SJSA1 (cell line): ENCODE measurements around the gene GRB10. TPM values are rescaled to one million over a fixed set of nuclear protein-coding genes. Genes with fewer than 3 reads are reported as not detected.

Experiments
- DNase-seq, 2 experiments: peaks; one replicate each; pipeline ENCODE4 v3.0.0-alpha.2; 2015 to 2020; ENCODE audit warnings: low spot score in 2 of 2, low read depth in 1 of 2
- H3K27ac ChIP-seq: fragments of 250-450 bp; sonication (Bioruptor Pico); 2 replicates; pipeline ENCODE4 v1.5.1; 2020; ENCODE audit warnings: mild to moderate bottlenecking, moderate library complexity
- H3K27me3 ChIP-seq: fragments of 250-450 bp; sonication (Bioruptor Pico); replicated peaks from 2 replicates; pipeline ENCODE4 v1.5.1; 2020; ENCODE audit warnings: mild to moderate bottlenecking, moderate library complexity
- H3K36me3 ChIP-seq: fragments of 250-450 bp; sonication (Bioruptor Pico); 2 replicates; pipeline ENCODE4 v1.5.1; 2020; ENCODE audit warnings: mild to moderate bottlenecking
- H3K4me1 ChIP-seq: fragments of 250-450 bp; sonication (Bioruptor Pico); replicated peaks from 2 replicates; pipeline ENCODE4 v1.6.1; 2021; ENCODE audit warnings: mild to moderate bottlenecking
- H3K4me3 ChIP-seq: fragments of 250-450 bp; sonication (Bioruptor Pico); 2 replicates; pipeline ENCODE4 v1.5.1; 2020; ENCODE audit warnings: mild to moderate bottlenecking
- H3K9me3 ChIP-seq: fragments of 250-450 bp; sonication (Bioruptor Pico); replicated peaks from 2 replicates; pipeline ENCODE4 v1.5.1; 2020; ENCODE audit warnings: mild to moderate bottlenecking
- total RNA-seq: library from RNA; depleted of rRNA; stranded (reverse); fragments of >200 nt; shearing (Covaris generic); gene quantifications from 2 replicates; pipeline ENCODE4 v1.2.3, GENCODE V29; 2014

The GRB10 gene
- total RNA-seq, 1 experiment from 2014 or later: 3.3 TPM

DNA sequence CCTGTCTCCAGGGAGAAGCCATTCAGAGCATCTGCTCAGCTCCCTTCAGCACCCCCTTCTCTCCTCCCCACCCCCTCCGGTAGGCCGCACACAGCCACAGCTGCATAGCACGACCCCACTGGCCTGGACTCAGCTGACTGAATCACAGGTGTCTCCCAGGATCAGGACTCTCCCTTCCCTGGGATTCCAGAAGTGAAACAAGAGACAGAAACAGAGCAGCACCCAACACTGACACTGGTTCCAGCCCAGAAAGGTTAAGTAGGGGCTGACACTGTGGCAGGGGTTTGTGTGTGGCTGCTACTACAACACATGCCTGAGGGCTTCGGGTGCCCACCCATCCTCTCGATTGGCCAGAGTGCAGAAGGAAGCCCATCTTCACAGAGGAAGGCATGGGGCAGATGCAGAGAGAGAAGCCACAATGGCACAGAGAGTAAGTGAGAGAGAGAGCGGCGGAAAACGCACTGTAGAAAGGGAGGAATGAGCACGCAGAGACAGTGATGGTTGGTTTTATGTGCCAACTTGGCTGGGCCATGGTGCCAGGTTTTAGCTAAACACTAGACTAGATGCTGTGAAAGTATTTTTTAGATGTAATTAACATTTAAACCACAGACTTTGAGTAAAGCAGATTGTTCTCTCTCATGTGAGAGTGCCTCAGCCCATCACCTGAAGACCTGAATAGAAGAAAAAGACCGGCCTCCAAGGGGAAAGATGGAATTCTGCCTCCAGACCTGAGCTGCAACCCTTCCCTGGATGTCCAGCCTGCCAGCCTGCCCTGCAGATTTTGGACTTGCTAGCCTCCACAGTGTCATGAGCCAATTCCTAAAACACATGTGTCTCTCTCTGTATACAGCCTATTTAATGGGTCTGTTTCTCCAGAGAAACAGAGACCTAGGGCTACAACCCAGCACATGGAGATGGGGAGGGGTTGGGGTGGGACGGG lies 107.5 kb downstream of the GRB10 start:
- H3K27me3 ChIP-seq: no peaks in the 10 kb centered on the region
- DNase-seq: no peak
- no peaks in the 10 kb centered on the region for H3K9me3 ChIP-seq
- no peak overlapping the region for H3K4me3 ChIP-seq
- H3K27ac ChIP-seq: no peak overlapping the region
- H3K36me3 ChIP-seq: no peaks in the 10 kb centered on the region
- H3K4me1 ChIP-seq: no peaks in the 10 kb centered on the region

DNA sequence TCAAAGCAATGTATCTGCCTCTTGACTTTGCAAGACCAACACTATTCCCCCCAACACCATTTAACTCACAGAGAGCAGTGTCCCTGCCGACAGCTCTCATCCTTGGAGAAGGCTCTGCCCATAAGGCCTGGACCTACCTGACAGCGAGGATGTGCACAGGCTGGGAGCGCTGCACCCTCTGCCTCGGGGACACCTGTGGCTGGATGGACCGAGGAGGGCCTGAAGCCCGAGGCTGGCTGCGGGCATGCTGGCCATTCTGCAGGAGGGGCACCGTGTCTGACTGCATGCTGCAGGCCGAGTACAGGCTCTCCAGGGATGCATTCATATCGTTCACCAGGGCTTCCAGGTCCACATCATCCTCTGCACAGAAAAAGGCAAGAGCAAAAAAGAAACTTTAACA lies 108.4 kb downstream of the GRB10 start:
- Histone ChIP-seq H3K27ac (no peak overlapping the region), H3K9me3 (no peaks in the 10 kb centered on the region), H3K4me1 (no peaks in the 10 kb centered on the region), H3K4me3 (no peak overlapping the region), H3K27me3 (no peaks in the 10 kb centered on the region), H3K36me3 (no peaks in the 10 kb centered on the region)
- DNase-seq: no peak

DNA sequence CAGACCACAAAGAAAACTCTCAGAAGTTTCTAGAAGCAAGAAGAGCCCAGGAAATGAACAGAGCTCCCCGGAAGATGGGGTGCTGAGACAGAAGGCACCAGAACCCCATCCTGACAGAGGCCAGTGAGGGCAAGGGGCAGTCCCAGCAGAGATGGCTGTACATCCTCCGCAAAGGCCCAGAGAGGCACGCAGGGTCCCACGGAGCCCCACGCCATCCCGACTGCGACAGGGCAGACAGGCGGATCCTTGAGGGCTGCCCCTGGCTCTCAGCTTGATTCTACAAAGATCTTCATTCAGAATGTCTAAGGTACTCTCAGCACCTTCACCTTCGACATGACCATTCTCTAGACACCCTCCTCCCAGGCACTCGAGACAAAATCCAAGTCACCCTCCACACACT lies 109.6 kb downstream of the GRB10 start:
- no peak overlapping the region for H3K27ac ChIP-seq
- no peaks in the 10 kb centered on the region for H3K27me3 ChIP-seq
- DNase-seq: no peak
- no peak overlapping the region for H3K4me3 ChIP-seq
- no peaks in the 10 kb centered on the region for H3K4me1 ChIP-seq
- H3K9me3 ChIP-seq: no peaks in the 10 kb centered on the region
- H3K36me3 ChIP-seq: no peaks in the 10 kb centered on the region

DNA sequence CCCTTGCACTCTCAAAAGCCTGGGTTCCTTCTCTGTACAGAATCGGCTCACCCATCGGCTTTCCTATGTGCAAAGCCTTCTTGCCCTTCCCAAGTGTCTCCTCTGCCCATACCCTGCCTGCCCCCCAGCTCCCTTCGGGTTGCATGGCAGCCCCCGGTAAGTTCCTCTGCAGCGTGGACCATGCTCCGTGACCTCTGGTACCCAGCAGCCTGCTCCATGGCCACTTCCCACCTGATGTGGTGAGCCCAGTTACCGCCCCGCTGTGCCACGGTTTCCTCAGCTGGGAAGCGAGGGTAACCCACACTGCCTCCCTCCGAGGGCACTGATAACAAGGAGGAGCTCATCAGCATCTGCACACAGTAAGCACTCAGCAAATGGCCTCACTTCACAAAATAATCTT lies 110.7 kb downstream of the GRB10 start:
- H3K4me3 ChIP-seq: no peak overlapping the region
- H3K27ac ChIP-seq: no peak overlapping the region
- no peaks in the 10 kb centered on the region for H3K27me3 ChIP-seq
- no peaks in the 10 kb centered on the region for H3K4me1 ChIP-seq
- H3K36me3 ChIP-seq: no peaks in the 10 kb centered on the region
- H3K9me3 ChIP-seq: no peaks in the 10 kb centered on the region
- DNase-seq: no peak

DNA sequence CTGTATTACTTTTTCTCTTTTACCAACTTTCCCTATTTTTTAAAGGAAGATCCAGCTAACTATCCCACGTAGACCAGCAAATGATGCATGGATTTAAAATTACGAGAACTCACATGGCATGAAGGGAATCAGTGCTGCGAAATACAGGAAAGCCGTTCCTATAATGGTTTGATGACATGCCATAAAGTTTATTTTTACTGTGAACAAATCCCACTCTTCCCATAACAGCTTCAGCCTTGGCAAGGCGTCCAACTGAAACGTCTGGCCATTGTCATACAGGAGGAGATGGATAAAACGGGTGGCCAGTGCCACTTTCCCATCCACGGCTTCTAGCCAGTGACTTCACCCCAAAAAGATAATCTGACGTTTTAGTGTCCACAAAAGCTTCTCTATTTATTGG lies 111.3 kb downstream of the GRB10 start:
- H3K27me3 ChIP-seq: no peaks in the 10 kb centered on the region

DNA sequence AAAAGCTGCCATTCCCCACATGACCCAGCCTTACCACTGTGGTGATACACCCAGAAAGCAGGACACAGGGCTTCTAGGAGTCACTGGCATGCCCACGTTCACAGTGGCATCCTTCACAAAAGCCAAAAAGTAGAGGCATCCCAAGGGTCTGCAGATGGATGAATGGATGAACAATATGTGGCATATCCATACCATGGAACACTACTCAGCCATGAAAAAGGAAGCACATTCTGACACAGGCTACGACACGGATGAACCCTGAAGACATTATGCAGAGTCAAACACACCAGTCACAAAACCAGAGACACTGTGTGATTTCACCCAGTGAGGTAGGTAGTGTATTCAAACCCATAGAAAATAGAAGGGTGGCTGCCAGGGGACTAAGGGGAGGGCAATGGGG lies 112.8 kb downstream of the GRB10 start:
- DNase-seq: no peak
- Histone ChIP-seq H3K27ac (no peak overlapping the region), H3K36me3 (no peaks in the 10 kb centered on the region), H3K27me3 (no peaks in the 10 kb centered on the region), H3K4me3 (no peak overlapping the region), H3K9me3 (no peaks in the 10 kb centered on the region), H3K4me1 (peaks cover 7% of the 10 kb centered on the region)

More for the DNA sequence above, 111.3 kb downstream of the GRB10 start:
- Histone ChIP-seq H3K27ac (no peak overlapping the region), H3K4me1 (no peaks in the 10 kb centered on the region), H3K4me3 (no peak overlapping the region), H3K9me3 (no peaks in the 10 kb centered on the region), H3K36me3 (no peaks in the 10 kb centered on the region)
- DNase-seq: no peak

DNA sequence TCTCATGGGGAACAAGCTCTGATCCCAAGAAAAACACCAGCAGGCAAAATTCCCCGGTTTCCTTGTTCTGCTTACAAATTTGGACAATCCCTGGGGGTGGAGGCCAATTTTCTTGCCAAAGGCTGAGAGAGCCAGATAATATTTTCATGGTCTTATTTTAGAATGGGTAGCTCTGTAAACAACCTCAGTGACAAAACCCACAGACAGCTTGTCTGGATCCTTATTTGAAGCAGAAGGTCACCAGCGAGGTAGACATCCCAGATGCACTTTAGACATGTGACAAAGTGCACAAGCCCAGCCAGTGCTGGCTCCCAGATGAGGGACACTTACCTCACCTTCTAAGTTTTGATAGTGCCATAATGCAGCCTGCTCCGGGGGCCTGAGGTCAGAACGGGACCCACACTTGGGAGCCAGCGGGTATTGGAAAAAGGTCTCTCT lies 114.9 kb downstream of the GRB10 start:
- Histone ChIP-seq H3K36me3 (no peaks in the 10 kb centered on the region), H3K27me3 (no peaks in the 10 kb centered on the region), H3K9me3 (no peaks in the 10 kb centered on the region), H3K4me3 (no peak overlapping the region), H3K4me1 (peaks cover 16% of the 10 kb centered on the region), H3K27ac (no peak overlapping the region)
- no peak for DNase-seq

DNA sequence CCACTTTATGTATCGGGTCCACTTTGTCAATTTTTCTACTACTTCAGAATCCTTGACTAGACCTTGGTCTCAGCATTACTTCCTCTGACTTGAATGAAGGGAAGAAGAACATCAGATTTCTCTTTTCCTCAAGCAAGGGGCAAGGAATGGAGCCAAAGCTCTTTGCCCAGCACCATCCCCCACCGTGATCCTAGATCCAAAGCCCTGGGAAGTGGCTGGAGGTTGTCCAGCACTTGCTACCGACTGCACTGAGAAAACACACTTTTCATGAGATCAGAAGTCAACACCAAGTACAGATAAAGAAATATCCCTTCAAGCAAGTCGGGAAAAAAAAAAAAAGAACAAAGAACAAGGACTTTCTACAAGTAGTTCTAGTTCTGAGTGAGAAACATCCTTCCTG lies 115.4 kb downstream of the GRB10 start:
- H3K27ac ChIP-seq: no peak overlapping the region
- H3K4me3 ChIP-seq: no peak overlapping the region
- no peaks in the 10 kb centered on the region for H3K27me3 ChIP-seq
- H3K36me3 ChIP-seq: no peaks in the 10 kb centered on the region
- no peak for DNase-seq
- H3K4me1 ChIP-seq: peaks cover 16% of the 10 kb centered on the region
- H3K9me3 ChIP-seq: no peaks in the 10 kb centered on the region

DNA sequence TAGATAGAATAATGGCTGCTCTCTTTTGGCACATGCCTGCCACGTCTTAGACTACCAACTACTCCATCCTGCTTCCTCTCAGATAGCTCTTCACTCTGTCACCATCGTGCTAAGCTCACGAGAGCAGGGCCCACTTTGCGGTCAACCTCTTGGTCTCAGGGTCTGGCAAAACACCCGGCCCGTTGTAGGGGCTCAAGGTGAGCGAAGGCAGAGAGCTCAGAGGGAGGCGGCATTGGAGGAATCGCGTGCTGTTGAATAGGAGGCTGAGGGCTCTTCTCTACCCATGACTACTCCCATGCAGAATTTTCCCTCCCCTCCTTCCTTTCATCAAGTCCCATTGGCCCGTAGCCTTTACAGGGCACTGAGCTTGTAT lies 116.6 kb downstream of the GRB10 start:
- H3K27ac ChIP-seq: no peak overlapping the region
- no peaks in the 10 kb centered on the region for H3K27me3 ChIP-seq
- no peaks in the 10 kb centered on the region for H3K36me3 ChIP-seq
- peaks cover 16% of the 10 kb centered on the region for H3K4me1 ChIP-seq
- DNase-seq: peak in 1 of 2 experiments; percentile 23
- no peaks in the 10 kb centered on the region for H3K9me3 ChIP-seq
- no peak overlapping the region for H3K4me3 ChIP-seq

DNA sequence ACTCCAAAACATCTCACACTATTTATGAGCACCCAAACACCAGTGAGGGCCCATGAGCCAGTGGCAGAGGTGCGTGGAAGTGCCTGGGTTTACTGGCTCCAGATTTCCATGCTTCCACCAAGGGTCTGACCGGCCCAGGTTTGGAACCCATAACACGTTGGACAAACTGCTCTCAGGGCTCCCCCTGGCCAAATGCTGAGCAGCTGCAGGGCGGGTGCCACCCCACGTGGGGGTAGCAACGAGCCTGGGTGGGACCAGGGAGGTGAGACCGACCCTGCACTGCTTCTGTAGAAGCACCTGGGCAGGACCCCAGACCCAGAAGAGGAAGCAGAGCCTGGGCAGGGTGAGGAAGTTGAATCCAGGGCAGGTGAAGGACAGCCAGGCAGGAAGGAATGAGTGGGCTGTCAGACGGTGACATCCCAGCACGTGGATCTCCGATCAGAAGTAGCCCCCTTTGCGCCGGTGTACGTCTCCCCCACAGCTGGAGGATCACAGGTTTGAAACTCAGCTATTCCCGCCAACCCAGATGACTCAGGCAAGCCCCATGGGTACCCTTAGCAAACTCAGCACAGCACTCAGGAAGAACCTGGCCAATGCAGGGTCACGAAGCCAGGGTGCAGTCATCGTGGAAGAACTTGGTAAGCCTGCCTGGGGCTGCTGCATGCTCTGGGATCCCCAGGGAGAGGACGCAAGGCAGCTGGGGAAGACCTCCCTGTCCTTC lies 117.1 kb downstream of the GRB10 start:
- DNase-seq: peak in 1 of 2 experiments; percentile 29
- no peak overlapping the region for H3K4me3 ChIP-seq
- H3K27me3 ChIP-seq: no peaks in the 10 kb centered on the region
- H3K27ac ChIP-seq: no peak overlapping the region
- H3K4me1 ChIP-seq: peaks cover 16% of the 10 kb centered on the region
- H3K36me3 ChIP-seq: no peaks in the 10 kb centered on the region
- H3K9me3 ChIP-seq: no peaks in the 10 kb centered on the region

DNA sequence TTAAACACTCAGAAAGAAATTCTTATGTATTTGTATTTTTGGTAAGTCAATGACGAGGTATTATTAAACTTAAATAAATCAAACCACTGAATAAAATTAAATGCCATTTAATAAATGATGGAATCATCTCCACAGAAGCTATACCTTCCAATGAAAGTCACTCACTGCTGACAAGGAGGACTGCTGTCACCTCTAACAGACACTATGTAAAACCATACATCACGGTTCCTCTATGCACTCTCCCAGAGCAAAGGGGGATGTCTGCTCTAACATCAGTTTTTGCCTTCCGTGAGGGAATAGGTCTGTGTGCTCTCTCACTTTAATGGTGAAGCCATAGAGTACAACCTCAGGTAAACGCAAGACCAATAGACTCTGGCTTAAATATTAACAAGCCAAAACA lies 117.8 kb downstream of the GRB10 start:
- no peaks in the 10 kb centered on the region for H3K36me3 ChIP-seq
- DNase-seq: no peak
- H3K27me3 ChIP-seq: no peaks in the 10 kb centered on the region
- peaks cover 16% of the 10 kb centered on the region for H3K4me1 ChIP-seq
- no peaks in the 10 kb centered on the region for H3K9me3 ChIP-seq
- no peak overlapping the region for H3K27ac ChIP-seq
- H3K4me3 ChIP-seq: no peak overlapping the region

DNA sequence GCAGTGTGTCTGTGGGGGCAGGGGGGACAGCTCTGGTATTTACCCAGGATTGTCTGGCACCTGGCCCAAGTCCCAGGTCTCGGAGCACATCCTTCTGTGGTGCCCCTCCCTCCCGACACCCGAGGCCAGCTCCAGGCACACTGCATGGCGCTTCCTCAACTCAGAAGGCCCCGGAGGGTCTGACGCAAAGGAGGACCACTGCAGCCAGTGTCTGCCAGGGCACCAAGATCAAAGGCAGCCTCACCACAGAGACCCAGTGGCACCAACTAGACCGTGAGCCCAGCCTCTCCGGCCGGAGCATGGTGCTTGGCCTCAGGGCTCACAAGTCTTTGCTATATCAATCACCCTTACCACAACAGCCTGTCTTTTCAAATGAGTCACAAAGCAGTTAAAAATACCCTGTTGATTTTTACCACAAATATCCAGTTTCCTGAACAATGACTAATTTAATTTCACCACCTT lies 118.2 kb downstream of the GRB10 start:
- Histone ChIP-seq H3K9me3 (no peaks in the 10 kb centered on the region), H3K36me3 (no peaks in the 10 kb centered on the region), H3K27me3 (no peaks in the 10 kb centered on the region), H3K27ac (no peak overlapping the region), H3K4me1 (peaks cover 16% of the 10 kb centered on the region), H3K4me3 (no peak overlapping the region)
- DNase-seq: peak in 1 of 2 experiments; percentile 47

DNA sequence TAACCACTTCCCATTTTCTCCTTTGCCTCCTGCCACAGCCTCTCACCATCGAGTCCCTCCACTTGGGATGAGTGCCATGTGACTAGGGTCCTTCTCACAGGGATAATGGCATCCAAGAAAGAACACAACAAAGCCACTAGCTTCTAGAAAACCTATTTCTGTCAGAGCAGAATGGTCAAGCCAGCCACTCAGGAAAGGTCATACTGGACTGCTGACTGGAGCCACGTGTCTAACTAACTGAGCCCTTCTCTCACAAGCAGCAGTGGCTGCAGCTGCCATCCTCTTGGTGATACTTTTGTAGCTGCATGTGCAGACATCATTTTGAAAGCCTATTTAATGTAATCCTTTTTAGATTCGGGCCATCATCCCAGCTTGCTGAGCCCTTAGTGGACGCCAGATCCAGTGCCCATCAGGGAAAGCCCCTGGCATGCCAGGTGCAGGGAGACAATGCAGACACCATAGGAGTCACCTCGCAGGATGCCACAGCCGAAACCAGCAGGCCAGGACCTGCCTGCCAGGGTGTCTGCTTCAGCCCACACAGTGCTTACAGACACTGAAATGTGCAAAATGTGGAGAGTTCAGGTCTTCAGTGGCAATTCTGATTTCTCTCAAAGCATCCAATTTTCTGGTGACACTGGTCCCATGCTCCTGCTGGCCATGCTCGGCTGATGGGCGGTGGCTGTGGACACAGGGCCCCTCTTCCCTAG lies 119.1 kb downstream of the GRB10 start:
- Histone ChIP-seq H3K9me3 (no peaks in the 10 kb centered on the region), H3K4me1 (peaks cover 16% of the 10 kb centered on the region), H3K4me3 (no peak overlapping the region), H3K27ac (no peak overlapping the region), H3K36me3 (no peaks in the 10 kb centered on the region), H3K27me3 (no peaks in the 10 kb centered on the region)
- DNase-seq: peak in 1 of 2 experiments; percentile 24
